PC-3 (cell line): ENCODE measurements around the gene TOR2A. TPM values are rescaled to one million over a fixed set of nuclear protein-coding genes. Genes with fewer than 3 reads are reported as not detected.

ENCODE experiments used
- ATAC-seq: fragments of 200-7000 bp; cut with Tn5 transposase; 2 replicates; pipeline ENCODE4 v1.9.1; 2020; ENCODE audit warnings: mild to moderate bottlenecking, moderate library complexity
- BruUV-seq: library from RNA; stranded (reverse); fragments of 400-500 nt; replicated peaks from 2 replicates; lab custom pipeline; 2021; lab: Mats Ljungman, UMichigan
- CTCF ChIA-PET: fragments of 300-600 bp; sonication (Branson Sonifier 250); formaldehyde crosslinking; loops from one replicate; lab custom pipeline; 2022; ENCODE audit warnings: antibody characterized with exemption; lab: Charles Lee
- POLR2A ChIA-PET: fragments of 300-600 bp; sonication (Branson Sonifier 250); formaldehyde crosslinking; loops from one replicate; lab custom pipeline; 2022; ENCODE audit warnings: antibody characterized with exemption; ENCODE audit not compliant: unreplicated experiment; lab: Charles Lee
- DNase-seq: peaks from one replicate; pipeline ENCODE4 v3.0.0-alpha.2; 2015
- H2AFZ ChIP-seq: fragments of 300-600 bp; sonication (generic); 2 replicates; pipeline ENCODE4 v1.6.0; 2016; ENCODE audit warnings: antibody characterized with exemption, low read length
- H3F3A ChIP-seq: fragments of 300-600 bp; sonication (generic); one replicate; pipeline ENCODE4 v1.6.0; 2017; ENCODE audit warnings: antibody characterized with exemption, low read length, control low read depth, mild to moderate bottlenecking; ENCODE audit not compliant: unreplicated experiment
- H3K27ac ChIP-seq: fragments of 300-600 bp; sonication (generic); 2 replicates; pipeline ENCODE4 v1.5.1; 2016; ENCODE audit warnings: mild to moderate bottlenecking, low read length
- H3K27me3 ChIP-seq: fragments of 300-600 bp; sonication (generic); 2 replicates; pipeline ENCODE4 v1.6.1; 2016; ENCODE audit warnings: low read length, mixed read lengths
- H3K36me3 ChIP-seq: fragments of 300-600 bp; sonication (generic); 2 replicates; pipeline ENCODE4 v1.6.1; 2016; ENCODE audit warnings: low read depth, mixed run types, low read length, mixed read lengths
- H3K4me1 ChIP-seq: fragments of 300-600 bp; sonication (generic); 2 replicates; pipeline ENCODE4 v1.5.1; 2016; ENCODE audit warnings: low read length; ENCODE audit not compliant: insufficient read depth
- H3K4me2 ChIP-seq: fragments of 300-600 bp; sonication (generic); 2 replicates; pipeline ENCODE4 v1.6.0; 2016; ENCODE audit warnings: low read length
- H3K4me3 ChIP-seq: fragments of 300-600 bp; sonication (generic); 2 replicates; pipeline ENCODE4 v1.5.1; 2016; ENCODE audit warnings: mild to moderate bottlenecking, low read length, mixed read lengths
- H3K79me2 ChIP-seq: fragments of 300-600 bp; sonication (generic); 2 replicates; pipeline ENCODE4 v1.6.1; 2017; ENCODE audit warnings: low read length, mixed read lengths
- H3K9ac ChIP-seq: fragments of 300-600 bp; sonication (generic); 2 replicates; pipeline ENCODE4 v1.6.0; 2016; ENCODE audit warnings: mild to moderate bottlenecking, low read length
- H3K9me2 ChIP-seq: fragments of 300-600 bp; sonication (generic); replicated peaks from 2 replicates; pipeline ENCODE4 v1.6.1; 2016; ENCODE audit warnings: mixed run types, low read length, mixed read lengths
- H3K9me3 ChIP-seq: fragments of 300-600 bp; sonication (generic); 2 replicates; pipeline ENCODE4 v1.6.1; 2016; ENCODE audit warnings: low read length, mixed read lengths
- H4K20me1 ChIP-seq: fragments of 300-600 bp; sonication (generic); 2 replicates; pipeline ENCODE4 v1.6.1; 2016; ENCODE audit warnings: low read length, mixed read lengths
- CTCF ChIP-seq: fragments of 300-600 bp; sonication (generic); conservative IDR thresholded peaks from 2 replicates; pipeline ENCODE4 v1.5.1; 2017; ENCODE audit warnings: antibody characterized with exemption, low read depth, mild to moderate bottlenecking, low read length
- EZH2 ChIP-seq: fragments of 300-600 bp; sonication (generic); IDR thresholded peaks from one replicate; pipeline ENCODE4 v1.6.1; 2017; ENCODE audit warnings: antibody characterized with exemption, mild to moderate bottlenecking, low read length; ENCODE audit not compliant: unreplicated experiment
- EZH2phosphoT487 ChIP-seq: fragments of 300-600 bp; sonication (generic); IDR thresholded peaks from 2 replicates; pipeline ENCODE4 v1.6.1; 2018; ENCODE audit warnings: mild to moderate bottlenecking, antibody characterized with exemption, low read length, borderline replicate concordance
- intact Hi-C: fragments of 100-400 bp; cut with micrococcal nuclease; formaldehyde crosslinking; loops from 2 replicates; pipeline ENCODE4 v1.9.0; 2023
- total RNA-seq: library from RNA; depleted of rRNA; stranded (reverse); fragments of >200 nt; gene quantifications from 2 replicates; pipeline ENCODE4 v1.2.3, GENCODE V29; 2014

Gene TOR2A
- total RNA-seq, 1 experiment from 2014 or later, result 14.1 TPM

GRCh38 chr9:127742435-127743088 is 7.5 kb upstream of the TOR2A start:
- TF ChIP-seq EZH2phosphoT487 (no peak), CTCF (no peak), EZH2 (no peak)
- Histone ChIP-seq H3K4me1 (peaks cover 7% of the 10 kb centered on the region; the same call in 1 of the 2 replicates), H3K27ac (no peak overlapping the region), H3K9me2 (no peaks in the 10 kb centered on the region), H3K79me2 (no peaks in the 10 kb centered on the region), H3K36me3 (no peaks in the 10 kb centered on the region), H3F3A (no peaks in the 10 kb centered on the region), H3K9ac (no peak overlapping the region), H2AFZ (no peak overlapping the region), H4K20me1 (no peaks in the 10 kb centered on the region), H3K4me2 (no peak overlapping the region), H3K4me3 (no peak overlapping the region), H3K27me3 (no peaks in the 10 kb centered on the region), H3K9me3 (no peaks in the 10 kb centered on the region)
- DNase-seq (no peak), ATAC-seq (no peak)
- intact Hi-C loops, result no loop called here
- BruUV-seq, result no TSS peak
- POLR2A ChIA-PET, result no interaction called here
- CTCF ChIA-PET, result no interaction called here

- no peak overlapping the region for H3K4me2 ChIP-seq
- POLR2A ChIA-PET, result no interaction called here
- H3K4me3 ChIP-seq, result no peak overlapping the region
- no peak for TF ChIP-seq EZH2phosphoT487
- TF ChIP-seq EZH2, result no peak
- TF ChIP-seq CTCF, result no peak
- no peaks in the 10 kb centered on the region for H3K9me3 ChIP-seq
- peaks cover 7% of the 10 kb centered on the region; the same call in 1 of the 2 replicates for H3K4me1 ChIP-seq
- H3K27me3 ChIP-seq, result no peaks in the 10 kb centered on the region
- no peak for ATAC-seq
- H4K20me1 ChIP-seq, result no peaks in the 10 kb centered on the region
- no peak overlapping the region for H3K27ac ChIP-seq
- no peak for DNase-seq
- H3K9me2 ChIP-seq, result no peaks in the 10 kb centered on the region
- CTCF ChIA-PET, result no interaction called here
- no peak overlapping the region for H2AFZ ChIP-seq
- H3F3A ChIP-seq, result no peaks in the 10 kb centered on the region
- no TSS peak for BruUV-seq
- no peaks in the 10 kb centered on the region for H3K79me2 ChIP-seq
- no peak overlapping the region for H3K9ac ChIP-seq
- H3K36me3 ChIP-seq, result no peaks in the 10 kb centered on the region
- intact Hi-C loops, result no loop called here
Observed at GRCh38 chr9:127741831-127742434, 6.8 kb upstream of the TOR2A start.
